ENCODE results near the gene RNF112. TPM values are rescaled to one million over a fixed set of nuclear protein-coding genes. Genes with fewer than 3 reads are reported as not detected.

RNF112 gene
- total RNA-seq, 6 experiments from 2014 or later, result 0.12 to 0.86 (median 0.54) TPM

DNA sequence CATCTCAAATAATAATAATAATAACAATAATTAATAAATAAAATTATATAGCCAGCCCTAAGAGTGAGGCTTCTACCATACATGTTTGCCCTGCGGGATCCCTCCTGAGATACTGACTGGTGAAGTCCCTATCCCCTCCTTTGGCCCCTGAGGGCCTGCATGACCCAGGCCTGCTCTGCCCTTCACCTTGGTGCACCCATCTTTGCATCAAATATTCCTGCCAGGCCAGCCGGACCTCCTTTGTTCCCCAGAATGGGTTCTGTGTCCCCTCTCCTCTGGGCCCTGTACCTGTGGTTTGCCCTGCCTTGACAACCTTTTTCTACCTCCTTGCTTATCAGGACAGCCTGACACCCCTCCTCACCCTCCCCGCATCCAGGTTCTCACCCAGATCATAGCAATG is 2.0 kb upstream of the RNF112 start:
- DNase-seq, result no peak
- no peak for ATAC-seq
- intact Hi-C loops (cut with DNase I), result no loop called here
- Histone ChIP-seq H3K4me1 (no peaks in the 10 kb centered on the region), H3K27ac (no peak overlapping the region), H3K27me3 (no peaks in the 10 kb centered on the region), H3K4me3 (no peak overlapping the region), H3K36me3 (no peaks in the 10 kb centered on the region), H3K9me3 (no peaks in the 10 kb centered on the region)
- TF ChIP-seq POLR2A (IDR thresholded peaks at IDR 0.05), result no peak
- TF ChIP-seq, protein P1, sequence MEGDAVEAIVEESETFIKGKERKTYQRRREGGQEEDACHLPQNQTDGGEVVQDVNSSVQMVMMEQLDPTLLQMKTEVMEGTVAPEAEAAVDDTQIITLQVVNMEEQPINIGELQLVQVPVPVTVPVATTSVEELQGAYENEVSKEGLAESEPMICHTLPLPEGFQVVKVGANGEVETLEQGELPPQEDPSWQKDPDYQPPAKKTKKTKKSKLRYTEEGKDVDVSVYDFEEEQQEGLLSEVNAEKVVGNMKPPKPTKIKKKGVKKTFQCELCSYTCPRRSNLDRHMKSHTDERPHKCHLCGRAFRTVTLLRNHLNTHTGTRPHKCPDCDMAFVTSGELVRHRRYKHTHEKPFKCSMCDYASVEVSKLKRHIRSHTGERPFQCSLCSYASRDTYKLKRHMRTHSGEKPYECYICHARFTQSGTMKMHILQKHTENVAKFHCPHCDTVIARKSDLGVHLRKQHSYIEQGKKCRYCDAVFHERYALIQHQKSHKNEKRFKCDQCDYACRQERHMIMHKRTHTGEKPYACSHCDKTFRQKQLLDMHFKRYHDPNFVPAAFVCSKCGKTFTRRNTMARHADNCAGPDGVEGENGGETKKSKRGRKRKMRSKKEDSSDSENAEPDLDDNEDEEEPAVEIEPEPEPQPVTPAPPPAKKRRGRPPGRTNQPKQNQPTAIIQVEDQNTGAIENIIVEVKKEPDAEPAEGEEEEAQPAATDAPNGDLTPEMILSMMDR (IDR thresholded peaks at IDR 0.05), result no peak
- WGBS (ENCODE audit: insufficient coverage, low coverage, low lambda C conversion rate, missing lambda C conversion rate), result 80% methylated on average over 2 of the region's 3 CpGs

DNA sequence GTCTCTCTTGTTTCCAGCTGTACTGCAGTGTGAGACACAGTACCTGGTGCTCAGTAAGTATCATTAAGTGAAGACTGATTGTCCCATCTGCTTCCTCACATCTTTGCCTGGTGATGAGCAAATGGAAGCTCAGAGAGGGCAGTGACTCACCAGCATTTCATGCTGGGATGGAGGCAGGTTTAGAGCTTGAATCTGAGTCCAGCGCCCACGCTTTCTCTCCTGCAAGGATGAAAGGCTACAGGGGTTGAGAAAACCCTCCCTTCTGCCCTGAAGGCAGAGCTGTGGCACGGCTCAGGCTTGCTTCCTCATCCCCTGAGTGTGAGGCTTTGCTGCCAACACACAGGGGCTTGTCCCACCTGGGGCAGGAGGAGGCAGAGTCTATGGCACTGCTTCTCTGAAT is 1.5 kb upstream of the RNF112 start:
- H3K9me3 ChIP-seq, result no peaks in the 10 kb centered on the region
- no peak overlapping the region for H3K4me3 ChIP-seq
- ATAC-seq (no peak), DNase-seq (no peak)
- TF ChIP-seq, protein P1 (IDR thresholded peaks at IDR 0.05), result no peak
- no peak for TF ChIP-seq POLR2A (IDR thresholded peaks at IDR 0.05)
- WGBS (ENCODE audit: insufficient coverage, low coverage, low lambda C conversion rate, missing lambda C conversion rate), result 94% methylated on average over 2 of the region's 3 CpGs
- no peak overlapping the region for H3K27ac ChIP-seq
- H3K36me3 ChIP-seq, result no peaks in the 10 kb centered on the region
- intact Hi-C loops (cut with DNase I), result no loop called here
- no peaks in the 10 kb centered on the region for H3K4me1 ChIP-seq
- no peaks in the 10 kb centered on the region for H3K27me3 ChIP-seq

GRCh38 chr17:19410091-19410490 is 941 bp upstream of the RNF112 start:
- Histone ChIP-seq H3K9me3 (no peaks in the 10 kb centered on the region), H3K27ac (no peak overlapping the region), H3K27me3 (no peaks in the 10 kb centered on the region), H3K4me1 (no peaks in the 10 kb centered on the region), H3K4me3 (no peak overlapping the region), H3K36me3 (no peaks in the 10 kb centered on the region)
- intact Hi-C loops (cut with DNase I), result no loop called here
- WGBS (ENCODE audit: insufficient coverage, low coverage, low lambda C conversion rate, missing lambda C conversion rate), result 80% methylated on average over 6 of the region's 6 CpGs
- ATAC-seq (no peak), DNase-seq (no peak)
- no peak for TF ChIP-seq POLR2A (IDR thresholded peaks at IDR 0.05)
- TF ChIP-seq, protein P1 (IDR thresholded peaks at IDR 0.05), result no peak

DNA sequence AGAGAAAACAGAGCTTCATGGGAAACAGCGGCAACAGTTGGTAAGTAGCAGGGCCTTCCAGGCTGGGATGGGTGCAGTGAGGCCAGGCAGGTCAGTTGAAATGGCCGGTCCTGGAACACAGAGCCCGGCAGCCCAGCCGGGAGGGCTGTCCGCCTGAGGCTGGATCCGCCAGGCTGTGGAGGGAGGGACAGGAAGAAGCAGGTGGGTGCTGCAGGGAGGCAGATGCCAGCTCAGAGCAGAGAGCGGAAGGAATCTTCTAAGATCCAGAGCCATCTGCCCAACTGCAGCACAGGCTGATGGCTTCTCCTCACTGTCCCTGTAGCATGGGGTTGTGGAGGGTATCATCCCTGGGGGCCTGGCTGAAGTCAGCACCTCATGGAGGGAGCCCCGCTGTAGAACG is 599 bp downstream of the RNF112 start:
- Histone ChIP-seq H3K27ac (no peak overlapping the region), H3K27me3 (no peaks in the 10 kb centered on the region), H3K4me1 (no peaks in the 10 kb centered on the region), H3K36me3 (no peaks in the 10 kb centered on the region), H3K9me3 (no peaks in the 10 kb centered on the region), H3K4me3 (no peak overlapping the region)
- no peak for ATAC-seq
- TF ChIP-seq POLR2A (IDR thresholded peaks at IDR 0.05), result no peak
- TF ChIP-seq, protein P1 (IDR thresholded peaks at IDR 0.05), result no peak
- DNase-seq, result no peak
- intact Hi-C loops (cut with DNase I), result no loop called here
- WGBS (ENCODE audit: insufficient coverage, low coverage, low lambda C conversion rate, missing lambda C conversion rate), result 61% methylated on average over 4 of the region's 9 CpGs

- H3K36me3 ChIP-seq, result no peaks in the 10 kb centered on the region
- no peaks in the 10 kb centered on the region for H3K27me3 ChIP-seq
- no peak for ATAC-seq
- WGBS (ENCODE audit: insufficient coverage, low coverage, low lambda C conversion rate, missing lambda C conversion rate), result no CpG with 5 or more reads among the region's 16 CpGs
- no peaks in the 10 kb centered on the region for H3K4me1 ChIP-seq
- TF ChIP-seq, protein P1 (IDR thresholded peaks at IDR 0.05), result no peak
- TF ChIP-seq POLR2A (IDR thresholded peaks at IDR 0.05), result no peak
- H3K4me3 ChIP-seq, result no peak overlapping the region
- intact Hi-C loops (cut with DNase I), result no loop called here
- no peak for DNase-seq
- H3K9me3 ChIP-seq, result no peaks in the 10 kb centered on the region
- no peak overlapping the region for H3K27ac ChIP-seq
Observed at GRCh38 chr17:19412510-19412909, 1.5 kb downstream of the RNF112 start.

Measured in right lobe of liver (tissue), 6 donors.